Mesothelial cell of epicardium (in vitro differentiated cells): ENCODE data around the gene ARL2. TPM values are rescaled to one million over a fixed set of nuclear protein-coding genes. Genes with fewer than 3 reads are reported as not detected.

ENCODE experiments used
- DNase-seq, 2 experiments: peaks; one replicate each; pipeline ENCODE4 v3.0.0; 2021; ENCODE audit warnings: low spot score in 2 of 2; ENCODE audit not compliant: unreplicated experiment in 2 of 2
- H3K27ac Mint-ChIP-seq: 2 replicates; pipeline ENCODE4 v1.8.0; 2021; ENCODE audit warnings: mixed read lengths
- H3K27me3 Mint-ChIP-seq: 2 replicates; pipeline ENCODE4 v1.8.0; 2021; ENCODE audit warnings: low read depth, mixed read lengths
- H3K36me3 Mint-ChIP-seq: 2 replicates; pipeline ENCODE4 v1.8.0; 2021; ENCODE audit warnings: mixed read lengths
- H3K4me1 Mint-ChIP-seq: 2 replicates; pipeline ENCODE4 v1.8.0; 2021; ENCODE audit warnings: mixed read lengths
- H3K4me3 Mint-ChIP-seq: 2 replicates; pipeline ENCODE4 v1.8.0; 2021; ENCODE audit warnings: mild to moderate bottlenecking, moderate library complexity, mixed read lengths
- H3K9me3 Mint-ChIP-seq: 2 replicates; pipeline ENCODE4 v1.8.0; 2021; ENCODE audit warnings: mixed read lengths
- CTCF ChIP-seq: fragments of 200-600 bp; sonication (generic); IDR thresholded peaks from one replicate; pipeline ENCODE4 v1.5.0; 2021; ENCODE audit warnings: antibody characterized with exemption; ENCODE audit not compliant: unreplicated experiment
- microRNA-seq: library from miRNA; unstranded; fragments of <30 nt; microRNA quantifications from one replicate; pipeline ENCODE4 v1.2.0, GENCODE V29; 2021; ENCODE audit warnings: inconsistent platforms, mixed read lengths
- total RNA-seq: library from RNA; stranded (reverse); gene quantifications from 3 replicates; pipeline ENCODE4 v1.2.1, GENCODE V29; 2021

ARL2 gene
- total RNA-seq, 1 donor from 2014 or later = 79.9 TPM

- no peak for TF ChIP-seq CTCF
- Mint-ChIP-seq H3K27ac (no peak overlapping the region), H3K9me3 (no peaks in the 10 kb centered on the region), H3K36me3 (no peaks in the 10 kb centered on the region), H3K4me3 (no peak overlapping the region), H3K4me1 (no peaks in the 10 kb centered on the region), H3K27me3 (no peaks in the 10 kb centered on the region)
- DNase-seq = no peak
Measured at GRCh38 chr11:65069217-65069616, 55.3 kb downstream of the ARL2 start.

Small RNAs within 50 kb of the gene (microRNA-seq; reads per million reads assigned to microRNA genes)
- 2.9 reads per million, percentile 3 among the genes with 10 or more reads in this experiment for gene MIR6879

Other genes with a start within 250 kb of the ARL2 start
- 529 to 536 TPM (median 533 TPM) in 3 replicates for gene SF1, start 235.6 kb upstream of the ARL2 start, total RNA-seq
- 23.7 to 25.8 TPM (median 25.0 TPM) in 3 replicates for gene MAP4K2, start 210.9 kb upstream of the ARL2 start, total RNA-seq
- 44.5 to 45.4 TPM (median 44.9 TPM) in 3 replicates for gene MEN1, start 203.6 kb upstream of the ARL2 start, total RNA-seq
- 24.6 to 30.1 TPM (median 25.0 TPM) in 3 replicates for gene CDC42BPG, start 169.5 kb upstream of the ARL2 start, total RNA-seq
- gene EHD1, start 135.5 kb upstream of the ARL2 start, total RNA-seq = 84.9 to 94.5 TPM (median 86.8 TPM) in 3 replicates
- gene ATG2A, start 97.0 kb upstream of the ARL2 start, total RNA-seq = 29.8 to 32.9 TPM (median 31.7 TPM) in 3 replicates
- 12.3 to 14.4 TPM (median 13.5 TPM) in 3 replicates for gene PPP2R5B, start 89.5 kb upstream of the ARL2 start, total RNA-seq
- not detected in 3 replicates for gene GPHA2, start 78.3 kb upstream of the ARL2 start, total RNA-seq
- not detected in 3 replicates for gene MAJIN, start 42.1 kb upstream of the ARL2 start, total RNA-seq
- gene BATF2, start 17.2 kb upstream of the ARL2 start, total RNA-seq = 1.5 to 1.9 TPM (median 1.7 TPM) in 3 replicates
- gene SNX15, start 13.3 kb downstream of the ARL2 start, total RNA-seq = 19.2 to 21.0 TPM (median 20.8 TPM) in 3 replicates
- gene SAC3D1, start 27.1 kb downstream of the ARL2 start, total RNA-seq = 15.3 to 16.3 TPM (median 16.1 TPM) in 3 replicates
- gene NAALADL1, start 44.4 kb downstream of the ARL2 start, total RNA-seq = 1.2 to 1.8 TPM (median 1.5 TPM) in 3 replicates
- gene CDCA5, start 69.9 kb downstream of the ARL2 start, total RNA-seq = 16.4 to 17.0 TPM (median 16.5 TPM) in 3 replicates
- 43.4 to 46.2 TPM (median 45.7 TPM) in 3 replicates for gene ZFPL1, start 70.1 kb downstream of the ARL2 start, total RNA-seq
- gene VPS51, start 82.1 kb downstream of the ARL2 start, total RNA-seq = 95.7 to 114 TPM (median 113 TPM) in 3 replicates
- 73.4 to 75.6 TPM (median 74.2 TPM) in 3 replicates for gene TM7SF2, start 97.7 kb downstream of the ARL2 start, total RNA-seq
- 6.7 to 7.5 TPM (median 7.3 TPM) in 3 replicates for gene ZNHIT2, start 103.5 kb downstream of the ARL2 start, total RNA-seq
- 710 to 765 TPM (median 760 TPM) in 3 replicates for gene FAU, start 108.0 kb downstream of the ARL2 start, total RNA-seq
- 41.3 to 45.3 TPM (median 43.8 TPM) in 3 replicates for gene MRPL49, start 108.2 kb downstream of the ARL2 start, total RNA-seq
- gene SYVN1, start 120.4 kb downstream of the ARL2 start, total RNA-seq = 45.4 to 52.6 TPM (median 47.8 TPM) in 3 replicates
- gene SPDYC, start 156.1 kb downstream of the ARL2 start, total RNA-seq = not detected in 3 replicates
- gene CAPN1, start 167.8 kb downstream of the ARL2 start, total RNA-seq = 176 to 196 TPM (median 192 TPM) in 3 replicates
- gene POLA2, start 247.8 kb downstream of the ARL2 start, total RNA-seq = 14.1 to 16.1 TPM (median 14.6 TPM) in 3 replicates